RWPE1 (cell line): ENCODE data around the gene BLZF1.
"Not testable (repeated sequence)": the region's sequence is repeated elsewhere in the genome, so short reads cannot be mapped to it uniquely, and the experiment has no call there.

Experiments
- CTCF ChIA-PET: fragments of 350-600 bp; sonication (Branson Sonifier 250); formaldehyde crosslinking; extraction: SDS; loops from one replicate; lab custom pipeline; 2021; lab: Yijun Ruan, JAX
- POLR2A ChIA-PET: fragments of 400-600 bp; formaldehyde crosslinking; extraction: SDS; loops from one replicate; lab custom pipeline; 2020; ENCODE audit warnings: antibody characterized with exemption; ENCODE audit not compliant: low non-redundant PET; lab: Yijun Ruan, JAX
- DNase-seq: peaks from one replicate; pipeline ENCODE4 v3.0.0; 2012; ENCODE audit warnings: low spot score
- H3K27ac ChIP-seq: fragments of 450-650 bp; 2 replicates; pipeline ENCODE4 v1.5.1; 2017
- CTCF ChIP-seq: fragments of 450-650 bp; conservative IDR thresholded peaks from 2 replicates; pipeline ENCODE4 v1.5.1; 2017; ENCODE audit warnings: low read depth, mild to moderate bottlenecking

The BLZF1 gene

GRCh38 chr1:169392406-169392805, 24.4 kb downstream of the BLZF1 start:
- POLR2A ChIA-PET, result no interaction called here
- no peak for TF ChIP-seq CTCF
- CTCF ChIA-PET, result no interaction called here

GRCh38 chr1:169395955-169396354, 28.0 kb downstream of the BLZF1 start:
- POLR2A ChIA-PET, result no interaction called here
- no peak overlapping the region for H3K27ac ChIP-seq
- CTCF ChIA-PET, result interaction anchor here (0.7 kb wide), 1 partner anchor 1053 kb away, joined by 3 read pairs; no protein-coding TSS in a partner anchor
- DNase-seq, result no peak
- no peak for TF ChIP-seq CTCF

More at GRCh38 chr1:169392406-169392805, 24.4 kb downstream of the BLZF1 start:
- DNase-seq, result no peak
- no peak overlapping the region for H3K27ac ChIP-seq

DNA sequence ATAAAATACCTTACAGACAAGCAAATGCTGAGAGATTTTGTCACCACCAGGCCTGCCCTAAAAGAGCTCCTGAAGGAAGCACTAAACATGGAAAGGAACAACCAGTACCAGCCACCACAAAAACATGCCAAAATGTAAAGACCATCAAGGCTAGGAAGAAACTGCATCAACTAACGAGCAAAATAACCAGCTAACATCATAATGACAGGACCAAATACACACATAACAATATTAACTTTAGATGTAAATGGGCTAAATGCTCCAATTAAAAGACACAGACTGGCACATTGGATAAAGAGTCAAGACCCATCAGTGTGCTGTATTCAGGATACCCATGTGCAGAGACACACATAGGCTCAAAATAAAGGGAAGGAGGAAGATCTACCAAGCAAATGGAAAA, 34.6 kb downstream of the BLZF1 start:
- H3K27ac ChIP-seq, POLR2A ChIA-PET, CTCF ChIA-PET, DNase-seq: not testable (repeated sequence)

GRCh38 chr1:169408340-169408739, 40.3 kb downstream of the BLZF1 start:
- CTCF ChIA-PET, DNase-seq, POLR2A ChIA-PET, H3K27ac ChIP-seq: not testable (repeated sequence)

- no peak for DNase-seq
- no peak for TF ChIP-seq CTCF
- H3K27ac ChIP-seq, result no peak overlapping the region
- ChIA-PET CTCF (no interaction called here), POLR2A (no interaction called here)
These were observed 47.0 kb downstream of the BLZF1 start for GRCh38 chr1:169414952-169415351.

- no peak for TF ChIP-seq CTCF
These were observed 53.3 kb downstream of the BLZF1 start for GRCh38 chr1:169421309-169421708.

GRCh38 chr1:169426174-169426705, 58.2 kb downstream of the BLZF1 start:
- H3K27ac ChIP-seq, result no peak overlapping the region
- no peak for TF ChIP-seq CTCF
- DNase-seq, result no peak
- ChIA-PET CTCF (interaction anchor here (1.2 kb wide), 1 partner anchor 40 kb away, joined by 4 read pairs; no protein-coding TSS in a partner anchor), POLR2A (no interaction called here)

More at GRCh38 chr1:169421309-169421708, 53.3 kb downstream of the BLZF1 start:
- ChIA-PET CTCF (no interaction called here), POLR2A (no interaction called here)
- no peak overlapping the region for H3K27ac ChIP-seq
- DNase-seq, result no peak
